ENCODE measurements around the gene RBMY1D. TPM values are rescaled to one million over a fixed set of nuclear protein-coding genes. Genes with fewer than 3 reads are reported as not detected.
"Not testable (repeated sequence)": the region's sequence is repeated elsewhere in the genome, so short reads cannot be mapped to it uniquely, and the experiment has no call there.

The RBMY1D gene
- polyA plus RNA-seq, result not detected

DNA sequence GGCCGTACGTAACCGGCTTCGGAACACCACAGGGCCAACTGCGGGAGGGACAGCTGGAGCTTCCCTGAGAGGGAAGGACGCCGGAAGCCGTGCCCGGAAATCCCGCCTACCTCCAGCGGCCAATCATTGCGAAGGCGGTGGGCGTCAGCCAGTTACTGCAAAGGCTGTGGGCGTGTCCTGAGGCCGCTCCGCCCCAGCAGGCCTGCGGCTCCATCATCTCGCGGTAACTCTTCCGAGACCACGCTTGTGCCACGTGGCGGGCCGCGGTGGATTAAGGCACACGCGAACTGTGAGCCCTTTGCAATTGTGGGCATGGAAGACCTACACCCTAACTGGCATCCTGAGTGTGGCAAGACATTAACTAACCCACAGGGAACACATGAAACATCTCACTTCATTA lies at the start of gene RBMY1D:
RBMY1D (minus strand) TSS at position 101 of the 400 bp plus-strand sequence. CDS start 2,013 bp downstream, outside the sequence.
- H3K4me3 Mint-ChIP-seq, H3K4me1 Mint-ChIP-seq, H3K36me3 Mint-ChIP-seq: not testable (repeated sequence)

DNA sequence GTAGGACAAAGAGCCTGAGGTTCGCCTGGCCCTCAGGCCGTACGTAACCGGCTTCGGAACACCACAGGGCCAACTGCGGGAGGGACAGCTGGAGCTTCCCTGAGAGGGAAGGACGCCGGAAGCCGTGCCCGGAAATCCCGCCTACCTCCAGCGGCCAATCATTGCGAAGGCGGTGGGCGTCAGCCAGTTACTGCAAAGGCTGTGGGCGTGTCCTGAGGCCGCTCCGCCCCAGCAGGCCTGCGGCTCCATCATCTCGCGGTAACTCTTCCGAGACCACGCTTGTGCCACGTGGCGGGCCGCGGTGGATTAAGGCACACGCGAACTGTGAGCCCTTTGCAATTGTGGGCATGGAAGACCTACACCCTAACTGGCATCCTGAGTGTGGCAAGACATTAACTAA lies 23.6 kb upstream of the RBMY1D start, which contains the start of gene RBMY1E:
RBMY1E (minus strand) TSS at position 101 of the 400 bp plus-strand sequence. CDS start 1,978 bp downstream, outside the sequence.
- H3K4me3 Mint-ChIP-seq, H3K9me3 Mint-ChIP-seq, H3K27me3 Mint-ChIP-seq, H3K4me1 Mint-ChIP-seq, H3K27ac Mint-ChIP-seq, H3K36me3 Mint-ChIP-seq: not testable (repeated sequence)

More for the DNA sequence above, at the start of gene RBMY1D:
- not testable (repeated sequence) for H3K27me3 Mint-ChIP-seq, H3K27ac Mint-ChIP-seq, H3K9me3 Mint-ChIP-seq

DNA sequence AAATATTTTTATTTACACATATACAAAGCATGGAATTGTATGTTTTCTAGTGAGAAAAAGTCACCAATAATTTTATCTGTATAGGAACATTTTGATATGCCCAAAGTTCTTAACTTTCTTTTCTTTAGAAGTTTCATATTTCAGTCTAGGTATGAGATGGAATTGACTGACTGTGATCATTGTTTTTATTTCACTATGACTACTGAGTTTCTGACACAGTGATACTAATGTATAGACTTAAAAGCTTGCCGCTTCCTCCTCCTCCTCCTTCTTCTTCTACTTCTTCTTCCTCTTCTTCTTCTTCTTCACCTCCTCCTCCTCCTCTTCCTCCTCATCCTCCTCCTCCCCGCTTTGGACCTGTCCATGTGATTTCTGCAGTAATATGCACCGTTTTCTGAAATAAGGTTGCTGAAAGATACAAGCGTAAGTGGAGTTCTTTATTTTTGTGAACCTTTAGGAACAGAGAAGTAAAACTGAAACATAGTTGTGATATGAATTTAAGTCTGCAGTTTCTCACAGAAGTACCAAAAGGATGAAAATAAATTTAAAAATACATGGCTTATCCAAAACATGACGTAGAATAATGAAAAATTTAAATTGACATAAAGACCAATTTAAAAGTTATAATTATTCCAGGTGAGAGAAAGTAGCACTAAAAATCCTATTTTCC lies 24.8 kb downstream of the RBMY1D start:
- H3K27ac Mint-ChIP-seq, H3K9me3 Mint-ChIP-seq, H3K36me3 Mint-ChIP-seq, H3K27me3 Mint-ChIP-seq, H3K4me1 Mint-ChIP-seq, H3K4me3 Mint-ChIP-seq: not testable (repeated sequence)

DNA sequence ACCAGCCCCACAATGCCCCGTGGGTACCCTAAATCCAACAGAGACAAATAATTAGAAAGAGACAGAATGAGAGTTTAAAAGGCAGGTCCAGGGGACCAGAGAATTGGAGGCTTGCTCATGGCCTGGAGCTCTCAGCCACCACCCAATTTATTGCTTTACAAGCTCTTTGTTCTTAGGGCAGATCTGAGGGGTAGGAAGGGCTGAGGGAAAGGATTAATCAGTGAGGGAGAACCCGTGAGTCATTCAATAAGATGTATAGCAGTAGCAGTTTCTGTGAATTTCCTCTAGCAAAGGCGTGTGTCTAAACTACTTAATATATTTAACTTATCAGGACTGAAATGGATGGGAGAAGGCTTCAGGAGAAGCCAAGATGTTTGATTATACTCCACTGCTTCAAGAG lies 48.8 kb downstream of the RBMY1D start:
- no peaks in the 10 kb centered on the region for H3K4me1 Mint-ChIP-seq
- no peaks in the 10 kb centered on the region for H3K9me3 Mint-ChIP-seq
- no peaks in the 10 kb centered on the region for H3K36me3 Mint-ChIP-seq
- H3K4me3 Mint-ChIP-seq, result no peak overlapping the region
- H3K27me3 Mint-ChIP-seq, result no peaks in the 10 kb centered on the region
- H3K27ac Mint-ChIP-seq, result no peak overlapping the region

DNA sequence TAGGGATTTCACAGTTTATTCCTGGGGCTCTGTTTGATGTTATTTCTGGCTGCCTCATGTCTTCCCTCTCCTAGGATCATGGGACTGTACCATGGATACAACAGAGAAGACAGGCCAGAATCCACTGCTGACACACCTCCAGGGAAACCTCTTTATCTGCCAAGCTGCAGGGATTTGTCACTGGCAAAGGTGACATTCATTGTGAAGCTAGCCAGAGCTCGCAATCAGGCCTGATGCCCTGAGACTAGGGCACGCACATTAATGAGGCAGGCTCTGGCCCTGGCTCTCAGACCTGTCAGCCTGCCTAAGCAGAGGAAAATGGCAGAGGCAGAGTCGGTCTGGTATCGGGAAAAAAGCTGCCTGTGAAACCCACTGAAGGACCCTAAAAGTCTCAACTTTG lies 52.2 kb downstream of the RBMY1D start:
- Mint-ChIP-seq H3K9me3 (no peaks in the 10 kb centered on the region), H3K27ac (no peak overlapping the region), H3K4me1 (no peaks in the 10 kb centered on the region), H3K27me3 (no peaks in the 10 kb centered on the region), H3K4me3 (no peak overlapping the region), H3K36me3 (no peaks in the 10 kb centered on the region)

DNA sequence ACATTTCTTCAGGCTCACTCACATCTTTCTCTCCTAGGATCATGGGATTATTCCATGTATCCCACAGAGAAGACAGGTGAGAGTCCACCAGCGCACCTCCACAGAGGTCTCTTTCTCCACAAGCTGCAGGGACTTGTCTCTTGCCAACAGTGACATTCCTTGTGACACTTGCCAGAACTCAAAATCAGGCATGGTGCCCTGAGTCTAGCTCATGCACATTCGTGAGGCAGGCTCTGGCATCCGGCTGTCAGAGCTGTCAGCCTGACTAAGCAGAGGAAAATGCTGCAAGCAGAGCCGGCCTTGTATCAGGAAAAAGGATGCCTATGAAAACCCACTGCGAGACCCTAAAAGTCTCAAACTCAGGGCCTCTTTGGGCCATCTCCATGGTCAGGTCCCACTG lies 54.8 kb downstream of the RBMY1D start:
- Mint-ChIP-seq H3K9me3 (no peaks in the 10 kb centered on the region), H3K36me3 (no peaks in the 10 kb centered on the region), H3K27ac (no peak overlapping the region), H3K4me1 (no peaks in the 10 kb centered on the region), H3K27me3 (no peaks in the 10 kb centered on the region), H3K4me3 (no peak overlapping the region)

DNA sequence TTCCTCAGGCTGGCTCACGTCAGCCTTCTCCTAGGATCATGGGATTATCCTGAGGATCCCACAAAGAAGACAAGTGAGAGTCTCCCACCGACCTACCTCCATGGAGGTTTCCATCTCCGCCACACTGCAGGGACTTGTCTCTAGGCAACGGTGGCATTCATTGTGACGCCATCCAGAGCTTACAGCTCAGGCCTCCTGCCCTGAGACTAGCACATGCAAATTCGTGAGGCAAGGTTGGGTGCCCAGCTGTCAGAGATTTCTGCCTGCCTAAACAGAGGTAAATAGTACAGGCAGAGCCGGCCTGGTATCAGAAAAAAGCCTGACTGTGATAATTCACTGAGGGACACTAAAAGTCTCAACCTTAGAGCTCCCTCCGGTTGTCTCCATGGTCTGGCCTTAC lies 58.0 kb downstream of the RBMY1D start:
- no peaks in the 10 kb centered on the region for H3K9me3 Mint-ChIP-seq
- H3K27me3 Mint-ChIP-seq, result no peaks in the 10 kb centered on the region
- H3K4me3 Mint-ChIP-seq, result no peak overlapping the region
- H3K36me3 Mint-ChIP-seq, result no peaks in the 10 kb centered on the region
- no peaks in the 10 kb centered on the region for H3K4me1 Mint-ChIP-seq
- H3K27ac Mint-ChIP-seq, result no peak overlapping the region

DNA sequence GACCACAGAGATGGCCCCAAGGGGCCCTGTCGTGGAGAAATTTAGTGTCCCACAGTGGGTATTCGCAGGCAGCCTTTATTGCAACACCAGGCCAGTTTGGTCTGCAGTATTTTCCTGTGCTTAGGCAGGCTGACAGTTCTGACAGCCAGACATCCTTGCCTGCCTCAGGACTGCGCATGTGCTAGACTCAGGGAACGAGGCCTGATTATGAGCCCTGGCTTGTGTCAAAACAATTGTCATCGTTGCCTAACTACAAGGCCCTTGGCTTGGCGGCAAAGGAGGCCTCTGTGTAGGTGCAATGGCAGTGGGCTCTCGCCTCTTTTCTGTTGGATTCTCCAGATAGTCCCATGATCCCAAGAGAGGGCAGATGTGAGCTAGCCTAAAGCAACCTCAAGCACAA lies 59.3 kb downstream of the RBMY1D start:
- no peaks in the 10 kb centered on the region for H3K4me1 Mint-ChIP-seq
- no peak overlapping the region for H3K4me3 Mint-ChIP-seq
- no peaks in the 10 kb centered on the region for H3K9me3 Mint-ChIP-seq
- H3K27ac Mint-ChIP-seq, result no peak overlapping the region
- H3K36me3 Mint-ChIP-seq, result no peaks in the 10 kb centered on the region
- no peaks in the 10 kb centered on the region for H3K27me3 Mint-ChIP-seq

Other genes starting within 250 kb of the RBMY1D start
- gene RBMY1E, start 23.5 kb upstream of the RBMY1D start, polyA plus RNA-seq, result not detected

Data from IgD-negative memory B cell (primary cell).